Astrocyte of the hippocampus (primary cell): Measurements from ENCODE around the gene TULP3.

Experiments
- DNase-seq: peaks from one replicate; pipeline ENCODE4 v3.0.0; 2011; ENCODE audit warnings: low read depth, low spot score

The TULP3 gene

DNA sequence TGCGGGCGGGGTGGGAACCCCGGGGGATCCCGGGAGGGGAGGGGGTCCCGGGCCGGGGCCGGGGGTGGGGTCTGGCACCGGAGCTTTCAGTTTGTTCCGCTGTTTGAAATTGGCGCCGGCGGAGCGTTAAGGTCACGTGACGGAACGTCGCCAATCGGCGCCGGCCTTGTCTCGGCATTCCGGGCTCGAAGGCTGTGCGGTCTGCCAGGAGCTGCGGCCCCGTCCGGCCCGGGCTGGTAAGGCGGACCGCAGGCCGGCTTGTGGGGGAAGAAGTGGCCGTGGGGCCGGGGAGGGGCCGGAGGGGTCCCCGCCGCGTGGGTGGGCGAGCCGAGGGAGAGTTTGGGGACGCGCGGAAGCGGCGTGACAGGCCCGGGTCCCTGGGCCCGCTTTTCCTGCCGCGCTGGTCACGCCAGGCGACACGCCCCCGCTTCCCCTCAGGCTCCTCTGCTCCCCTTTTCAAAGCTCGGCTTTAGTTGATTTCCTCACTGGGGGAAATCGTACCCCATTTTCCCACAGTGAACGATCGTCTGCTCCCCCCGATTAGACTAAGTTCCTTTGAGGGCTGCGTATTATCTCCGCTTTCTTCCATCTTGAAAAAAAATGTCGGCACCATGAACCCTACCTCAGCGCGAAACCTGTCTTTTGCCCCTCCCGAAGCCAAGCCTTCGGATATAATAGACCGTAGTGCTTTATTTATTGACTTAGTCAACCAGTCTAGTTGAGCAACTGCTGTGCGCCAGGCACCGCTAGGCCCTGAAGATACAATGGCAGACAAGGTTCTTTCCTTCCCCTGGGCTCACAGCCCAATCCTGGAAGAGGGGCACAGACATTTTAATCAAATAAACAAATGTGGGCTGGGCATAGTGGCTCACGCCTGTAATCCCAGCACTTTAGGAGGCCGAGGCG lies 13.4 kb upstream of the TULP3 start, which contains the start of the genes FOXM1 and RHNO1:
TSS of gene FOXM1 (minus strand) at position 128 of the 906 bp plus-strand sequence. CDS start 2,696 bp downstream, outside the sequence.
TSS of gene RHNO1 (plus strand) at position 177 of the 906 bp plus-strand sequence. CDS start 8,144 bp downstream, outside the sequence.
- DNase-seq, result peak; percentile 96

DNA sequence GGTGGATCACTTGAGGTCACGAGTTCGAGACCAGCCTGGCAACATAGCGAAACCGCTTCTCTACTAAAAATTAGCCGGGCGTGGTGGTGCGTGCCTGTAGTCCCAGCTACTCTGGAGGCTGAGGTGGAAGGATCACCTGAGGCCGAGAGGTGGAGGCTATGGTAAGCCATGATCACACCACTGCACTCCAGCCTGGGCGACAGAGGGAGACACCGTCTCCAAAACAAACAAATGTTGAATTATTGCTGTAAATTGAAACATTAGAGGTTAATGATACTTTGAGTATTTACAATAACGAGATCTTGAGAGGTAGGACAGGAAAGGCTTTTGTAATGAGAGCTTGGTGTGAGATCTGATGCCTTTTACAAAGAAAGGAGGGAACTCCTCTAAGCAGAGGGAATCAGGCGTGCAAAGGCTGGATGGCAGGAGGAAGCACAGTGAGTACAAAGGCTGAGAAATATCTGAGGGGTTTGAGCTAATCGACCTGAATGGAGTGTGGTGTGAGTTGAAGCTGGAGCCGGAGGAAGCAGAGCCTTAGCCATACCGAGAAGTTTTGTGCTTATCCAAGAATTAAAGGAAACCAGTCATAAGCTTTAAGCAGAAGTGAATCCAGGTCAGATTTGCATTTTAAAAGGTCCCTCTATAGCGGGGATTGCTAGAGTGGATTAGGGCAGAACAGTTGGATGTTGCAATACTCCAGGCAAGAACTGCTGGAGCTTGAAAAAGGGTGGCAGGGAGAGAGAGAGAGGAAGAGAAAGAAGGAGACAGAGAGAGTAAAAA lies 12.5 kb upstream of the TULP3 start:
- peak; percentile 51 for DNase-seq

DNA sequence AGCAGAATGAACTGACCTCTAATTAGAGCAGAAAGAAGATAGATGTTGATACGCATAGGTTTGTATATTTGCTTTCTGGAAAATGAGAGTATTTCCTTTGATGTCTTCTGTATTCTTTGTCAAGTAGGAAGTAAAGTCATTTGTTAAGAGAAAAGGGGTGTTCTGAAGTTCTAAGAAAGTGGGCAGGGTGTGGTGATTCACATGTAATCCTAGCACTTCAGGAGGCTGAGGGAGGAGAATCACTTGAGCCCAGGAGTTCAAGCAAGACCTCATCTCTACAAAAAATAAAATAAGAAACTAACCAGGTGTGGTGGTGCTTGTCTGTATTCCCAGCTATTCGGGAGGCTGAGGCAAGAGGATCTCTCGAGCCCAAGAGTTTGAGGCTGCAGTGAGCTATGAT lies 10.8 kb upstream of the TULP3 start:
- DNase-seq, result no peak

DNA sequence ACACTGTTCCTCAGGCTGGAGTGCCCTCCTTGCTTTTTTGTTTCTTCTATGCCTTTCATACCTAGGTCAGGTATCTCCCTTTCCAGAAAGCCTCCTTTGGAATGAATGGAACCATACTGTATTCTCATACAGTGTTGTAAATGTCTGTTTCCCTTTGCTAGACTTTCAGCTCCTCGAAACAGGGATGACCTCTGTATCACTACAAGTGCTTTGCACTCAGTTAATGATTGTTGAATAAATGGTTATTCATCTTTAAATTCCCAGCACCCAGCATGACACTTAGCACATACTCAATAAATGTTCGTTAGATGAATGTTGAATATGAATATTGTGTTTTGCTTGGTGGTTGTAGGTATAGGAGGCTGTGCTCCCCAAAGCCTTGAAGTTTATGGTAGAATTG lies 5.9 kb upstream of the TULP3 start:
- DNase-seq, result no peak

DNA sequence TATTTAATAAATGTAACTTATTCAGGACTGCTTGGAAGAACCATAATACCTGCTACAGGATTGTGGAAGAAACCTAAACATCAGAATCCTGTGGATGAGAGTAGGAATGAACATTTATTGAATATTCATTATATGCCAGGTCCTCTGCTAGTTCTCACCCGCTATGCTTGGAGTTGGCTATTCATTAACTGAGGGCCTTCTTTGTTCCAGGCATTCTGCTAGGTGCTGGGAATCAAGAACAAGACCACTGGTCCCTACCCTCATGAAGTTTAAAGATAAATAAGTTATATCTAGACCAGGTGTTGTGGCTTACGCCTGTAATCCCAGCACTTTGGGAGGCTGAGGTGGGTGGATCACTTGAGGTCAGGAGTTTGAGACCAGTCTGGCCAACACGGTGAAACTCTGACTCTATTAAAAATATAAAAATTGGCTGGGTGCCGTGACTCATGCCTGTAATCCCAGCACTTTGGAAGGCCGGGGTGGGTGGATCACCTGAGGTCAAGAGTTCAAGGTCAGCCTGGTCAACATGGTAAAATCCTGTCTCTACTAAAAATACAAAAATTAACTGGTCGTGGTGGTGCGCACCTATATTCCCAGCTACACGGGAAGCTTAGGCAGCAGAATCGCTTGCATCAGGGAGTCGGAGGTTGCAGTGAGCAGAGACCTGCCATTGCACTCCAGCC lies 3.8 kb upstream of the TULP3 start:
- no peak for DNase-seq

DNA sequence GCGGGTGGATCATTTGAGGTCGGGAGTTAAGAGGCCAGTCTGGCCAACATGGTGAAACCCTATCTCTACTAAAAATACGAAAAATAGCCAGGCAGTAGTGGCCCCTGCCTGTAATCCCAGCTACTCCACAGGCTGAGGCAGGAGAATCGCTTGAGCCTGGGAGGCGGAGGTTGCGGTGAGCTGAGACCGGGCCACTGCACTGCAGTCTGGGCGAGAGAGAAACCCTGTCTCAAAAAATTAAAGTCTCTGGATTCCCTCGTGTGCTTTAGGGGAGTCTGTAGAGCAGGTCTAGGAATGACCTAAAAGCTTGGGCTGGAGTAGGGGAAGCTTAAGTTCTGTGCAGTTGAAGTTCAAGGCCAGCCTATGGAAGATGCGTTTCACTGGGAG lies 697 bp upstream of the TULP3 start:
- no peak for DNase-seq

- peak; percentile 82 for DNase-seq
Observed at GRCh38 chr12:2891240-2892053, 756 bp downstream of the TULP3 start.

DNA sequence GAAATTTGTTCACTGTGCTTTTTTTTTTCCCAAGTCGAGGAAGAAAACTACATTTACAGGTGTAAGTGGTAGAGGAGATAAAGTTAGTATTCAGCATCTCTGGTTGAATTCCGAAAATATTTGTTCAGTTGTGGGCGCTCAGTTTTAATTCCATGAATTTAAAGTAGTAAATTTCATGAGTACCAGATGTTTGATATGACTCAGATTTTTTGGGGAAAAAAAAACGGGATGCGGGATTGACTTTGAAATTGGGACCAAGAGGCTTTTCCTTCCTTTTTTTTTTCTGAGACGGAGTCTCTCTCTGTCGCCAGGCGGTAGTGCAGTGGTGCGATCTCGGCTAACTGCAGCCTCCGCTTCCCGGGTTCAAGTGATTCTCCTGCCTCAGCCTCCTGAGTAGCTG lies 1.6 kb downstream of the TULP3 start:
- no peak for DNase-seq

DNA sequence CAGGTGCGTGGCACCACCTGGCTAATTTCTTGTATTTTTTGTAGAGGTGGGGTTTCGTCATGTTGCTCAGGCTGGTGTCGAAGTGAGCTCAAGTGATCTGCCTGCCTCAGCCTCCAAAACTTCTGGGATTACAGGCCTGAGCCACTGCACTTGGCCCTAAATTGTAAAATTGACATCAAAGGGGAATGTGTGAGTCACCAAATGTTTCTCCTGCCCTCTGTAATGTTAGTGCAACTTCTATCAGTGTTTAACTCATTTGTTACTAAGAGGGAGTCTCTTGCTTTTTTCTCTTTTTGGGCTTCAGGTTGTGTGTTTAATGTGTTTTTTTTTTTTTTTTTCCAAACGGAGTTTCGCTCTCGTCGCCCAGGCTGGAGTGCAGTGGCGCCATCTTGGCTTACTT lies 2.3 kb downstream of the TULP3 start:
- peak; percentile 79 for DNase-seq

GRCh38 chr12:2895051-2895451 lies 4.4 kb downstream of the TULP3 start:
- DNase-seq, result peak; percentile 22

- no peak for DNase-seq
Observed at GRCh38 chr12:2895511-2895910, 4.8 kb downstream of the TULP3 start.

GRCh38 chr12:2897418-2897817 lies 6.7 kb downstream of the TULP3 start:
- no peak for DNase-seq

- no peak for DNase-seq
Observed at GRCh38 chr12:2900642-2901041, 10.0 kb downstream of the TULP3 start.

GRCh38 chr12:2902272-2902880 lies 11.7 kb downstream of the TULP3 start:
- peak; percentile 71 for DNase-seq

DNA sequence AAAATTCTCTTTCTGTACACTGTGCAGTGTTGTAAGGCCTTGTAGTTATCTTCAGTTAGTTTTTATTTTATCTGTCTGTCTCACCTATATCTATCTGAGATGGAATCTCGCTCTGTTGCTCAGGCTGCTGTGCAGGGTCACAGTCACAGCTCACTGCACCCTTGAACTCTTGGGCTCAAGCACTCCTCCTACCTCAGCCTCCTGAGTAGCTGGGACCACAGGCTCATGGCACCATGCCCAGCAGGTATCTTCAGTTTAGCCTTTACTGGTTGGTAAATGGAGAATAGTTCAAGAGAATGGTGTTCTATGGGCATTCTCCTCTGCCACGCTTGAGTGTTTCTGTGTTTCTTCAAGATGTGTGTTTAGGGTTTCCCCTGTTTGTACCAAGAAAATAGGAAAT lies 13.6 kb downstream of the TULP3 start:
- no peak for DNase-seq

DNA sequence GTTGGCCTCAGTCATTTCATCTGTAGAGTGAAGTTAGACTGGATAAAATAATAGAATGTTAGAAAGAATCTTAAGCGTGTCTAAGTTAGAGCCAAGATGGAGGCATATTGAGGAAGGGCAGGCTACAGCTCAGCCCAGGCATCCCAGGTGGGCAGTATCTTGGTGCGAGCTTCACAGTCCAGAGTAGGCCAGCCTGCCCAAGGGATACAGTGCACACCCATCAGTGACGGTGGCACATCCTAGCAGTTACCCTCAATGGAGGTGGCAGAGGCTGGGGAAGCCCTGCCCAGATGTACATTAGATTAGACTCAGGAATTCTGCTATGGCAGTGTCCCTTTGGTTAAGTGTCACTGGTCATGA lies 21.5 kb downstream of the TULP3 start:
- no peak for DNase-seq

- no peak for DNase-seq
Observed at GRCh38 chr12:2919249-2919648, 28.6 kb downstream of the TULP3 start.

DNA sequence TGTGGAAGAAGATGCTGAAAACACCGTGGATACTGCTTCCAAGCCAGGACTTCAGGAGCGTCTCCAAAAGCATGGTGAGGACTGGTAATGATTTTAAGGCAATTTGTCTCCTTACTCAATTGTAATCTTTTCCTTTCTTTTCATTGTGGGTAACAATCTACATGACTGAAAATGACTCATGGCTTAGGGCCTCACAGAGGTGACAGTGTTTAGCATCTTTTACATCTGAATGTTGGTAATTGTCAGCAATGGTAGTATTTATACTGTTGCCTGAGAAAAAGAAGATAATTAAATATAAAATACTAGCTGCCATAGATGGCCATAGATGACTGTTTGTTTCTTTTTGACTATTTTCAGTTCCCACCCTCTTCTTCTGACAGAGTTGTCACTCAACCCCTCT lies 31.6 kb downstream of the TULP3 start:
- DNase-seq, result no peak

- no peak for DNase-seq
Observed at GRCh38 chr12:2923057-2923456, 32.4 kb downstream of the TULP3 start.

- peak; percentile 67 for DNase-seq
Observed at GRCh38 chr12:2924019-2924418, 33.3 kb downstream of the TULP3 start.
